IMR-90 (cell line): Measurements from ENCODE around the gene FOXP1. TPM values are rescaled to one million over a fixed set of nuclear protein-coding genes. Genes with fewer than 3 reads are reported as not detected.
A peak's percentile ranks its signal among the peaks of the same experiment; 100 is the strongest.

Source experiments
- ATAC-seq: fragments of 200-7000 bp; cut with Tn5 transposase; 2 replicates; pipeline ENCODE4 v1.9.1; 2020; ENCODE audit warnings: low read depth, mild to moderate bottlenecking, moderate library complexity
- BruUV-seq: library from RNA; stranded (reverse); fragments of 400-500 nt; replicated peaks from 2 replicates; lab custom pipeline; 2021; lab: Mats Ljungman, UMichigan
- CTCF ChIA-PET: fragments of 300-600 bp; formaldehyde crosslinking; extraction: SDS; loops from one replicate; lab custom pipeline; 2021; ENCODE audit warnings: antibody characterized with exemption; lab: Yijun Ruan, JAX
- POLR2A ChIA-PET: fragments of 300-600 bp; sonication (Branson Sonifier 250); formaldehyde crosslinking; loops from one replicate; lab custom pipeline; 2022; ENCODE audit warnings: antibody characterized with exemption; ENCODE audit not compliant: unreplicated experiment; lab: Charles Lee
- DNase-seq: peaks from one replicate; pipeline ENCODE4 v3.0.0; 2013
- H2AFZ ChIP-seq: replicated peaks from 2 replicates; pipeline ENCODE3; 2013; ENCODE audit warnings: low read length, mild to moderate bottlenecking; ENCODE audit not compliant: poor library complexity
- H2AK5ac ChIP-seq: 2 replicates; pipeline ENCODE4 v1.6.1; 2013; ENCODE audit warnings: low read depth, low read length, inconsistent platforms
- H2AK9ac ChIP-seq: replicated peaks from 2 replicates; pipeline ENCODE3; 2013; ENCODE audit warnings: mild to moderate bottlenecking, low read depth, low read length, moderate library complexity; ENCODE audit not compliant: poor library complexity
- H2BK120ac ChIP-seq: 2 replicates; pipeline ENCODE4 v1.6.1; 2013; ENCODE audit warnings: low read depth, low read length, inconsistent platforms
- H2BK15ac ChIP-seq: 3 replicates; pipeline ENCODE4 v1.6.1; 2013; ENCODE audit warnings: low read depth, low read length, inconsistent platforms
- H2BK20ac ChIP-seq: 2 replicates; pipeline ENCODE4 v1.6.1; 2013; ENCODE audit warnings: low read depth, mild to moderate bottlenecking, inconsistent platforms, low read length, moderate library complexity
- H2BK5ac ChIP-seq: 2 replicates; pipeline ENCODE4 v1.6.1; 2013; ENCODE audit warnings: mild to moderate bottlenecking, low read depth, low read length, inconsistent platforms; ENCODE audit not compliant: poor library complexity, severe bottlenecking
- H3K14ac ChIP-seq: replicated peaks from 2 replicates; pipeline ENCODE4 v1.6.1; 2013; ENCODE audit warnings: low read depth, low read length, inconsistent platforms
- H3K18ac ChIP-seq: 2 replicates; pipeline ENCODE4 v1.6.1; 2013; ENCODE audit warnings: low read depth, low read length, control low read depth
- H3K23ac ChIP-seq: 2 replicates; pipeline ENCODE4 v1.6.1; 2013; ENCODE audit warnings: low read depth, low read length, inconsistent platforms
- H3K27ac ChIP-seq: 2 replicates; pipeline ENCODE4 v1.5.1; 2013; ENCODE audit warnings: mild to moderate bottlenecking, control low read depth, low read length; ENCODE audit not compliant: insufficient read depth
- H3K27me3 ChIP-seq: 2 replicates; pipeline ENCODE4 v1.6.1; 2013; ENCODE audit warnings: low read length; ENCODE audit not compliant: control insufficient read depth, insufficient read depth
- H3K36me3 ChIP-seq: 2 replicates; pipeline ENCODE4 v1.6.1; 2013; ENCODE audit warnings: low read length, mixed read lengths; ENCODE audit not compliant: control insufficient read depth, insufficient read depth
- H3K4ac ChIP-seq: 2 replicates; pipeline ENCODE4 v1.6.1; 2013; ENCODE audit warnings: low read depth, low read length, inconsistent platforms
- H3K4me1 ChIP-seq: 2 replicates; pipeline ENCODE4 v1.6.1; 2013; ENCODE audit warnings: low read length, mixed read lengths; ENCODE audit not compliant: control insufficient read depth, insufficient read depth
- H3K4me2 ChIP-seq: 2 replicates; pipeline ENCODE4 v1.6.1; 2013; ENCODE audit warnings: low read depth, mild to moderate bottlenecking, control low read depth, low read length, moderate library complexity
- H3K4me3 ChIP-seq: 2 replicates; pipeline ENCODE4 v1.5.1; 2013; ENCODE audit warnings: low read depth, mild to moderate bottlenecking, control low read depth, low read length, moderate library complexity; ENCODE audit not compliant: insufficient read depth
- H3K56ac ChIP-seq: 2 replicates; pipeline ENCODE4 v1.6.1; 2013; ENCODE audit warnings: low read length, inconsistent platforms; ENCODE audit not compliant: insufficient read depth; ENCODE audit errors: extremely low read depth
- H3K79me1 ChIP-seq, 2 experiments: 2 replicates each; pipeline ENCODE4 v1.6.1; 2013; ENCODE audit warnings: low read length in 2 of 2, inconsistent platforms in 1 of 2, low read depth in 1 of 2
- H3K9ac ChIP-seq: 2 replicates; pipeline ENCODE4 v1.6.1; 2013; ENCODE audit warnings: low read depth, low read length, control low read depth
- H3K9me1 ChIP-seq: 2 replicates; pipeline ENCODE4 v1.6.1; 2013; ENCODE audit warnings: low read length, inconsistent platforms; ENCODE audit not compliant: insufficient read depth
- H3K9me3 ChIP-seq: 2 replicates; pipeline ENCODE4 v1.6.1; 2013; ENCODE audit warnings: low read length; ENCODE audit not compliant: control insufficient read depth, insufficient read depth
- H4K20me1 ChIP-seq: 2 replicates; pipeline ENCODE4 v1.6.1; 2013; ENCODE audit warnings: low read length, inconsistent platforms; ENCODE audit not compliant: insufficient read depth
- H4K5ac ChIP-seq: 2 replicates; pipeline ENCODE4 v1.6.1; 2013; ENCODE audit warnings: mild to moderate bottlenecking, low read depth, low read length, control low read depth
- H4K8ac ChIP-seq, 2 experiments: 2 replicates each; pipeline ENCODE4 v1.6.1; 2013; ENCODE audit warnings: low read depth in 2 of 2, low read length in 2 of 2, control low read depth in 1 of 2, inconsistent platforms in 1 of 2
- H4K91ac ChIP-seq: 2 replicates; pipeline ENCODE4 v1.6.1; 2013; ENCODE audit warnings: low read depth, low read length, inconsistent platforms; ENCODE audit not compliant: insufficient read depth
- ELK1 ChIP-seq: fragments of 150-350 bp; IDR thresholded peaks from 2 replicates; pipeline ENCODE4 v1.6.1; 2016; ENCODE audit warnings: low read depth, mild to moderate bottlenecking, low read length, moderate library complexity, borderline replicate concordance
- FOS ChIP-seq: fragments of 150-350 bp; IDR thresholded peaks from 2 replicates; pipeline ENCODE4 v1.6.1; 2016; ENCODE audit warnings: low read depth, low read length
- RCOR1 ChIP-seq: IDR thresholded peaks from 2 replicates; pipeline ENCODE4 v1.6.1; 2012; ENCODE audit warnings: mild to moderate bottlenecking, low read length, improper control_type of control experiment; ENCODE audit not compliant: insufficient replicate concordance
- WGBS, 2 experiments: methylation state at CpG; one replicate each; pipeline versions ENCODE4 v1.1.5 to v1.1.7; 2013; ENCODE audit warnings: missing lambda C conversion rate in 2 of 2; ENCODE audit not compliant: insufficient read length in 1 of 2; ENCODE audit errors: extremely low coverage in 2 of 2; 5-methylcytosine and 5-hydroxymethylcytosine counted together
- dilution Hi-C: fragments of 300-500 bp; cut with HindIII; formaldehyde crosslinking; loops from one replicate; pipeline ENCODE4 v1.14.3; 2018; ENCODE audit warnings: low sequenced_read_pairs; ENCODE audit not compliant: unreplicated experiment
- in situ Hi-C: fragments of 300-500 bp; cut with MboI; formaldehyde crosslinking; loops from 3 replicates; pipeline ENCODE4 v1.14.3; 2019; ENCODE audit warnings: low sequenced_read_pairs, inconsistent platforms, mixed read lengths
- intact Hi-C: fragments of 100-400 bp; cut with micrococcal nuclease; formaldehyde crosslinking; loops from 2 replicates; pipeline ENCODE4 v1.10.0; 2022
- polyA plus RNA-seq, 3 experiments: library from polyadenylated mRNA; depleted of rRNA; stranded (reverse); fragments of >200 nt; gene quantifications; 2 replicates each; pipeline ENCODE4 v1.2.3, GENCODE V29; 2012; ENCODE audit warnings: low replicate concordance in 1 of 3
- total RNA-seq: library from RNA; depleted of rRNA; stranded (reverse); fragments of >200 nt; gene quantifications from 2 replicates; pipeline ENCODE4 v1.2.3, GENCODE V29; 2012

The FOXP1 gene
- total and polyA plus RNA-seq, 2 of the 4 experiments (the other 2 are of a cell fraction) = 37.0 to 132 TPM

- 89% methylated on average over 3 of the region's 4 CpGs; no CpG with 5 or more reads in 1 of the 2 experiments for WGBS, 2 experiments
- intact Hi-C loops = no loop called here
- no peak overlapping the region for H3K27ac ChIP-seq
Observed at GRCh38 chr3:71072986-71073385, 510.5 kb downstream of the FOXP1 start.

More at GRCh38 chr3:71072986-71073385, 510.5 kb downstream of the FOXP1 start:
- Histone ChIP-seq H3K9ac (no peak overlapping the region), H2BK15ac (no peak overlapping the region), H4K8ac (no peak overlapping the region), H3K23ac (no peak overlapping the region), H3K4me3 (no peak overlapping the region), H2BK120ac (no peak overlapping the region), H4K91ac (no peak overlapping the region), H3K27me3 (no peaks in the 10 kb centered on the region), H3K14ac (no peak overlapping the region), H2AFZ (no peak overlapping the region), H2BK20ac (no peak overlapping the region), H3K9me3 (no peaks in the 10 kb centered on the region), H3K36me3 (0 out of 2 replicates have a peak, but pooled peaks cover 2% of the 10 kb centered on the region), H2AK9ac (no peak overlapping the region), H3K4me2 (no peak overlapping the region), H2AK5ac (0 out of 2 replicates have a peak overlapping the region, but pooled peaks have one; percentile 4), H3K9me1 (peaks cover 22% of the 10 kb centered on the region; the same call in 1 of the 2 replicates), H2BK5ac (no peak overlapping the region), H4K20me1 (peaks cover 3% of the 10 kb centered on the region; the same call in 1 of the 2 replicates), H3K56ac (no peak overlapping the region), H3K4me1 (peaks cover 18% of the 10 kb centered on the region), H3K79me1 (peaks cover 46 to 88% of the 10 kb centered on the region in 2 experiments), H3K4ac (no peak overlapping the region), H3K18ac (no peak overlapping the region), H4K5ac (no peak overlapping the region)
- BruUV-seq = no TSS peak
- dilution Hi-C loops (no loop called here), in situ Hi-C loops (no loop called here)
- DNase-seq = no peak
- TF ChIP-seq RCOR1 (no peak), ELK1 (no peak), FOS (no peak)
- ATAC-seq = no peak
- CTCF ChIA-PET = no interaction called here
- POLR2A ChIA-PET = no interaction called here
